ENCODE data around the gene DCAF12.
"Not testable (repeated sequence)": the region's sequence is repeated elsewhere in the genome, so short reads cannot be mapped to it uniquely, and the experiment has no call there.

DCAF12 gene

DNA sequence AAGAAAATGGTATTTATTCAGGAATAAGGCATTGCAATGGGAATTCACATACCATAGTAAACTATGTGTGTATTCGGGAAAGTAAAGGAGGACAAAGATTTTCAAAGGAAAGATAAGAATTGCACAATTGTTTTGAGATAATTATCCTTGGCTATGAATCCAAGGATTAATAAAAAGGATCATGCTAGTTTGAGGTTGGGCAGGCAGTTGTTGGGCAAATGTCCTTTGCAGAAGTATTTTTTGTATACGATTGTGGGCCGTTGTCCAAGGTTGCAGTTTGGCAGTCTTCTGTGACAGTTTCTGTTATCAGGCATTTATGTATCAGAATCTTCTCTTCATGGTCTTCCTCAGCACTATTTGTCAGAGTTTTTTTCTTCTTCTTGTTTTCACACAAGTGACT lies 67.2 kb downstream of the DCAF12 start:
- no peak for DNase-seq

DNA sequence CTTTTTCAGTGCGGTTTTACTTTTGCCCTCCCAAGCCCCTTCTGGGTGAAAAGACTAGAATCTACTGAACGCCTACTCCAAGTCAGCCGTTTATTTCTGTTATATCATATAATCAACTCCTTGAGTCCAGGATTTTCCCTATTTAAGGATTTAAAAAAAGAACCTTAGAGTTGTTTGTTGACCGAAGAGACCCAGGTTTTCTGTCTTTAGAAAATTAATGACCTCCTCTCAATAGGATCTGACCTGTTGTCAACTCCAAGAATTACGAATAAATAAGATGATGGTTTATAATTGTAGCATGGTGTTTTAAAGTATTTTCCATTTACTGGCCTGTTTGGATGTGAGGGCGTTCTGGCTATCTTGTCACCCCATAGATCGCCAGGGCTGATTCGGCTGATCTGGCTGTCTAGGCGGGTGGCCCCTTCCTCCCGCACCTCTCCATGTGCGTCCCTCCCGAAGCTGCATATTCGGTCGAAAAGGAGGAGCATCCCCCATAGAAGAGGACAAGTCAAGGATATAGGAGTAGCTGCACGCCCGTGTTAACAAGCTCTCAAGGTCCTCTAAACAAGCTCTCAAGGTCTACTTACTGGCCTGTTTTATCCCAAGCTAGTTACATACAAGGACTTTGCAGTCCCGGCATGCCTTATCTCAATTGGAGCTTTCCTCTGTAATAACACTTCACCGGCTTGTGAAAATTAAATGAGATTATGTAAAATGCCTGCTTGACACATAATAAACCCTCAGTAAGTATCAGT lies 76.7 kb downstream of the DCAF12 start:
- DNase-seq: no peak

DNA sequence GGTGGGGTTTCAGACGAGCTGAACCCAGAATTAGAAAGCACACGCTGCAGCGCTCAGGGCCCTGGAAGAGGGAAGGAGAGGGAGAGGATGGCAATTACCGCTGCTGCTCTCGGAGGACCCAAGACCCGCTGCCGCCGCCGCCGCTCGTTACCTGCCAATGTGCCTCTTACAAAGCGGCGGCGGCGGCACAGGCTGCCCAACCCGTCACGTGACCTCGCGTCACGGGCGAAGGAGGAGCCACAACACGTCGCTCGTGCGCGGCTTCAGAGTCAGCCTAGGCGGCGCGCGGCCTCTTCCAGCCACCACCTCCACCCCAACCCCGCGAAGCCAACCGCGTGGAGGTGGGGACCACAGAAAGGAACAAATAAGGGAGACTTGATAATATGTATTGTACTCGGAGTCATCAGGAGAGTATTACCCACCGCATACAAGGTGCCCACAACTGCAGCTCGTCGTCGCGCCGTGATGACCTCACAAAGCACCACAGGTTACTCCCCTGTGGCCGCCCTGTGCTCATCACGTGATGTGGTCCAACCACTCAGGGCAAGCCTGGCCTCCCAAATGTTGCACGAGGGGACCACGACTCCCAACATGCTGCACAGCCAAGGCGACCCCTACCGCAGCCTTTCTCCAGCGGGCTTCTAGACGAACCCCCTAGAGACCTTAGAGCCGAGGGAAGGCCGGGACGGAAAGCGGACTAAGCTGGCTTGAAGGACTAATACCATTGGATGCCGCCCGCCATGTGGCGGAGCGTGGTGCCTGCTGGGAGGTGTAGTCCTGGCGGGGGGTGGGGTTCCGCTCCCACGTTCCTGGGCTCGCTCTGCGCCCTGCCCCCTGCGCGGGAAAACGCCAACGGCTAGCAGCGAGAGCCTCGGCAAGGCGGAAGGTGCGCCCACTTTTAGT lies 77.5 kb downstream of the DCAF12 start, which contains the start of gene UBAP2:
Gene UBAP2, minus strand, starts transcription at position 161 of the 903 bp plus-strand sequence. CDS start 31,739 bp downstream, outside the sequence.
- peak; percentile 81 to 91 for DNase-seq

DNA sequence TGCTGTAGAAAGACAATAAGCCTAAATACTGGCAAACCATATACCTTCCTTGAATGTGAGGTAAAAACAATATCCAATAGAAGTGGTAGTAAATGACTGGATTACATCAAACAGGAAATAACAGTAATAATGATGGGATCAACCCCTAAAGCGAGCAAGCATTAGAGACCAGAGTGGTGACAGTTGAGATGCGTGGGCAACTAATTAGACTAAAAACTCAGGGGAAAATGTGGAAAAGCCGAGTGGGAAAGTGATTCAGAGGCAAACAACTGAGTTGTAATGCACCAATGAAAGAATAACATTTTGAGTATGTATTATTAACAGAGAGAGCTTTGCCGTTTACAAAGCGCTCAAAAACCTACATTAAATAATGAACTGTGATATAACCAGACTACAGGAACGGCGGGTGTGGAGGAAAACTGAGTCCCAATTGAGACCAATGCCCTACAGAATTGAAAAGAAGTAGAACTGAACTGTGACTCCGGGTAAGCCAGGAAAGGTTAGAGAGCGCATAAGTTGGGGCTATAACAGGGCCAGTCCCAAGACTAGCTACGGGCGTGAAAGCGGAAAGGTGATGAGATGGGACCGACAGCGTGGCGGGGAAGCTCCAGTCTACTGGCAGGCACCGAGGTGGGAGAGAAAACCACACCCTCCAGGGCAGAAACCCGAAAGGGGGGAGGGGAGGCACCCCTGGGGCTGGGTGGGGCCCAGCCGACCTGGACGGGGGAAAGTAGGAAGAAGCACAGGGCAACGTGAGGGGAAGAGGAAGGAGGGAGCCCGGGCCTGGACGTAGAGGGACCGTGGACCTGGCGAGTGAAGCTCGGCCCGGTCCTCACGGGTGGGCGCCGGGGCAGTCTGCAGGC lies 78.4 kb downstream of the DCAF12 start:
- DNase-seq: no peak

DNA sequence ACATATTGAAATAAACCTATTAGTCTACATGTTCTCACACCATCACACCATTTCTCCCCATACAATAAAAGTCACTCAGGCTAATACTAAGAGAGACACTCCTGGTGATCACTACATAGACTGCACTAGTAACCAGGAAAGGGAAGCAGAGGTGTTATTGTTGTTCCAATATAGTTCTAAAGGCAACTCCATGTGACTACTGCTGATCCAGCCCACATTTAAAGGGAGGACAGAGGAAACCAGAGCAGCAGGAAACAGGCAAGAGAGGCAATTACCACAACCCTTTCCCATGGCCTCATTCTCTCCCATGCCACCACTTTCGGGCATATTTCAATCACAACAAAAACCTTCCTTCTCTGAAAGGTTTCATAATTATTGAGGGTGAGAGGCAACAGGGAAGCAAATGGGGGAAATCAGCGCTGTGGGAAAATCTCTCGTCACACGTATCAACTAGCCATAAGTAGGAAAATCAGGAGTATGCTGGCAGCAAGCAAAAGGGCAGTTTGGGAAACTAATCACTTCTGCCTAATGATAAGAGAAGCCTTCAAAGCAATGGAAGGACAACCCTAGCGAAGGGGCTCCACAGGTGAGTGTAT lies 79.6 kb downstream of the DCAF12 start:
- DNase-seq: no peak

DNA sequence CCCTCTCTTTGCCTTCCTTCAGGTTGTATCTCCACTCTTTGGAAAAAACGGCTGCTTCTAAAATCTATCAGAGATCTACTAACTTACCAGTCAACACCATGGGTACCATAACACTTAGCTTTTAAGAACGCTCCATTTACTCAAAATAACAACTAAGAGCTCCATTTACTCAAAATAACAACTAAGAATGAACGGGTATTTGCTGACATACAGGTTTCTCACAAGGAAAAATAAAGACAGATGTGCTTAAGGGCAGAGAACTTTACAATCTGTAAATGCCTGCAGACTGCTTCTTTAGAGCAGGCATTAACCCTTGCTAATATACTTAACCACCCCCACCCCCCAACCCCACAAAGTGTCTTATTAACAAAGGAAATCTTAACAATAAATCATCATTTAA lies 80.6 kb downstream of the DCAF12 start:
- no peak for DNase-seq

DNA sequence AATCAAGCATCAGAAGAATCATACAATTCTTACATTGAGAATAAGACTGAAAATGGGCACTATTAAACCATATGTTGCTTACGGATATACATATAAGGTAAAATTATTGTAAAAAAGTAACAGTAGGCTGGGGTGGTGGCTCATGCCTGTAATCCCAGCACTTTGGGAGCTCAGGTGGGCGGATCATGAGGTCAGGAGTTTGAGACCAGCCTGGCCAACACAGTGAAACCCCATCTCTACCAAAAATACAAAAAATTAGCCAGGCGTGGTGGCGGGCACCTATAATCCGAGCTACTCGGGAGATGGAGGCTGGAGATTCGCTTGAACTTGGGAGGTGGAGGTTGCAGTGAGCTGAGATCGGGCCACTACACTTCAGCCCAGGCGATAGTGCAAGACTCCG lies 84.4 kb downstream of the DCAF12 start:
- not testable (repeated sequence) for DNase-seq

DNA sequence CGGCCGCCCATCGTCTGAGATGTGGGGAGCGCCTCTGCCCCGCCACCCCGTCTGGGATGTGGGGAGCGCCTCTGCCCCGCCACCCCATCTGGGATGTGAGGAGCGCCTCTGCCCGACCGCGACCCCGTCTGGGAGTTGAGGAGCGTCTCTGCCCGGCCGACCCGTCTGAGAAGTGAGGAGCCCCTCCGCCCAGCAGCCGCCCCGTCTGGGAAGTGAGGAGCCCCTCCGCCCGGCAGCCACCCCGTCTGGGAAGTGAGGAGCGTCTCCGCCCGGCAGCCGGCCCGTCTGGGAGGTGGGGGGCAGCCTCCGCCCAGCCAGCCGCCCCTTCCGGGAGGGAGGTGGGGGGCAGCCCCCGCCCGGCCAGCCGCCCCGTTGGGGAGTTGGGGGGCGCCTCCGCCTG lies 87.6 kb downstream of the DCAF12 start:
- not testable (repeated sequence) for DNase-seq

DNA sequence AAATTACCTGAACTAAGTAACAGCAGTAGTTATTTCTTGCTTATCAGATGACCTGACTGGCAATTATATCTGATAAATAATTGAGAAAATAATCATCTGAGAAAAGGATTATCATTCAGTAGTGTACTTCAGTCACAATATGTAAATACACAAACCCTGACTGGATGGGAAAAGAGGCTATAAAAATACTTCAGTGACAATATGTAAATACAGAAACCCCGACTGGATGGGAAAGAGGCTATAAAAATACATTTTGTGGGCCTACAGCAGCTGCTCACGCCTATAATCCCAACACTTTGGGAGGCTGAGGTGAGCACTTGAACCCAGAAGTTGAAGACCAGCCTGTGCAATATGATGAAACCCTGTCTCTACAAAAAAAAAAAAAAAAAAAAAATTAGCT lies 88.9 kb downstream of the DCAF12 start:
- DNase-seq: no peak

DNA sequence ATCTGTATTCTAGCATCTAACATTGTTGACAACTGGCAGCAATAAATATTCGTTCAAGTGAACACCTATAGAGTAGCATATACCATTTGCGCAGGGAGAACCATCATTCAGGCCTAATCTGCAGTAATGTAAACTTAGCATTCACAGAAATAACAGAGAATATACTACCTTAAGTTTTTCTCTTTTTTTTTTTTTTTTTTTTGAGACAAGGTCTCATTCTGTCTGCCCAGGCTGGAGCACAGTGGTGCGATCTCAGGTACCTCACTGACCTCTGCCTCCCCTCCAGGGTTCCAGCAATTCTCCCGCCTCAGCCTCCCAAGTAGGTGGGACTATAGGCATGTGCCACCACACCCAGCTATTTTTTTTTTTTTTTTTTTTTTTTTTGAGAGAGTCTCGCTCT lies 89.9 kb downstream of the DCAF12 start:
- DNase-seq: no peak
